ENCODE results near the gene C3orf20.

C3orf20 gene

DNA sequence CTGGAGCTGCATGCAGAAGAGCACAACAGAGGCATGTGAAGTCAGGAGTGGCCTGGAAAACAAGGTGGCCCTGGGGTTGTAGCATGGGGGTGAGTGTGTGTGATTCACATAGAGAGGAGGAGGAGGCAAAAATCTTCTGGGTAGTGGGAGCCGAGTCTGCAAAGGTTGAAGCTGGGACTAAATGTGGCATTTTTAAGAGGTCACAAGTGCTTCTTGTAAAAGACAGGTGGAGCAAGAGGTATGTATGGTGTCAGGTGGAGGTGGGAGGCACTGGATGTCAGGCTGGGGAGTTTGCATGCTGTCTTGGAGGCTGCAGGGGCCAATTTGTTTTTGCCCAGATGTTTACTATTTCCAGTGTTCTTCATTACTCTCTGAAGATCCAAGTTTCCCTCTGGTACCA, 42.4 kb downstream of the C3orf20 start:
- TF ChIP-seq, protein P1, sequence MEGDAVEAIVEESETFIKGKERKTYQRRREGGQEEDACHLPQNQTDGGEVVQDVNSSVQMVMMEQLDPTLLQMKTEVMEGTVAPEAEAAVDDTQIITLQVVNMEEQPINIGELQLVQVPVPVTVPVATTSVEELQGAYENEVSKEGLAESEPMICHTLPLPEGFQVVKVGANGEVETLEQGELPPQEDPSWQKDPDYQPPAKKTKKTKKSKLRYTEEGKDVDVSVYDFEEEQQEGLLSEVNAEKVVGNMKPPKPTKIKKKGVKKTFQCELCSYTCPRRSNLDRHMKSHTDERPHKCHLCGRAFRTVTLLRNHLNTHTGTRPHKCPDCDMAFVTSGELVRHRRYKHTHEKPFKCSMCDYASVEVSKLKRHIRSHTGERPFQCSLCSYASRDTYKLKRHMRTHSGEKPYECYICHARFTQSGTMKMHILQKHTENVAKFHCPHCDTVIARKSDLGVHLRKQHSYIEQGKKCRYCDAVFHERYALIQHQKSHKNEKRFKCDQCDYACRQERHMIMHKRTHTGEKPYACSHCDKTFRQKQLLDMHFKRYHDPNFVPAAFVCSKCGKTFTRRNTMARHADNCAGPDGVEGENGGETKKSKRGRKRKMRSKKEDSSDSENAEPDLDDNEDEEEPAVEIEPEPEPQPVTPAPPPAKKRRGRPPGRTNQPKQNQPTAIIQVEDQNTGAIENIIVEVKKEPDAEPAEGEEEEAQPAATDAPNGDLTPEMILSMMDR (IDR thresholded peaks at IDR 0.05; ENCODE audit: insufficient read depth, missing control alignments) = no peak
- no peak for DNase-seq (ENCODE audit: insufficient read length, low spot score)
- FAIRE-seq = no peak

DNA sequence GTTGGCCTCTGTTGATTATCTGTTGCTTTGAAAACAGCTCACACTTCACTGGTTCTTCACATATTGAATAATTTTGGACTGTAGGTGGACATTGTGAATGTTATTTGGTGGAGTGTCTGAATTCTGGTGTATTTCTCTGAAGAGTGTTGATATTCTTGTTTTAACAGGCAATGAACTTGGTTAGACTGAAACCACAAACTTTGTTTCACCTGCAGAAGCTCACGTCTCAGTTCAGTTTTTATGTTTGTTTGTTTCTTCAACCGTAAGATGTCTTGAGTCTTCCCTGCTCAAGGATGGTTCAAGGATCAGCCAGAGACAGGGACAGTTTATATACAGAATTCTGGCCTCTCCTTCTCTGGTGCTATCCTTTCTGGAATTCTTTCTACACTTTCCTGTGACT, 43.6 kb downstream of the C3orf20 start:
- no peak for FAIRE-seq
- no peak for DNase-seq (ENCODE audit: insufficient read length, low spot score)
- TF ChIP-seq, protein P1 (IDR thresholded peaks at IDR 0.05; ENCODE audit: insufficient read depth, missing control alignments) = no peak

DNA sequence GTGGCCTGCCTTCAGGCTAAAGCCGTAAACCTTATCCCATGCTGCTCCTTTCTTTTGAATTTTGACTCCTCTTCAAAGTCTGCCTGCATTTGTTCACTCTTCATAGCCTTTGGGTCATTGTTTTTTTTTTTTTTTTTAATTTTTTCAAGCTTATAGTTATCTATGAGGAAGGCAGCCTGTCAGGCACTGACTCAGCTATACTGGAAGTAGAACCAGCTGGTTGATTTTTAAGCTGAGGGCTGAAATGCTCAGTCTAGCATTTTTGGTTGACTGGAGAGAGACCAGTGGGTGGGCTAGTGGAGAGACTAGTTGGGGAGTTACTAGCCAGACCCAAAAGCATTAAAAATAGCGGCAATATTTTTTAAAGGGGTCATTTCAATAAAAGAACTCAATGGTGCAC, 44.1 kb downstream of the C3orf20 start:
- DNase-seq (ENCODE audit: insufficient read length, low spot score) (no peak), FAIRE-seq (no peak)
- TF ChIP-seq, protein P1 (IDR thresholded peaks at IDR 0.05; ENCODE audit: insufficient read depth, missing control alignments) = no peak

DNA sequence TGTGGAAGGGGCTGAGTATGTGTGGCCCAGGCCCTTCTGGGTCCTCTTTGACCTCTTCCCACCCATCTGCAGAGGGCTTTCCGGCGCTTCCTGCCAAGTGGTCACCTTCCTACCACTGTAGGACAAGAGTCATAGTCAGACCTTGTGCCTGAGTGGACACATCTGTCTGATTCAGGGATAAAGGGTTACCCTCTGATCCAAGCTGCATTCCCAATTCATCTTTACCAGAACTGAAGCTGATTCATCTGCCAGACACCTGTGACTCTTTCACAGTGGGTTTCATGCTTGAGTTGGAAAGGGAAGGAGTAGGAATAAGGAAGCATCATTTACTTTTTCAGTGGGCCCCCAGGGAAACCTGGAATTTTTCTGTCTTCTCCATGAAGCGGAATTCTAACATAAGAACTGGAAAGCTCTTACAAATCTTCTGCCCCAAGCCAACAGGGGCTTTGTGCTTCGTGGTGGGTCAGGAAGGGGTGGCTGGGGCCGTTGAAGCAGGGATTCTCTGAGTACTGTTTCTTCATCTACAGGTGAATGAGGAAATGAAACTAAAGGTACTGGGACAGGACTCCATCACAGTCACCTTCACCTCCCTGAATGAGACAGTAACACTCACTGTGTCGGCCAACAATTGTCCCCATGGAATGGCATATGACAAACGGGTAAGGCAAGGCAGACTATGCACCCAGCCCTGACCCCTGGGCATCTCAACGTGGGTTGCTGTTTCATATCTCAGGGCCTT, 46.4 kb downstream of the C3orf20 start:
- FAIRE-seq (no peak), DNase-seq (ENCODE audit: insufficient read length, low spot score) (no peak)
- TF ChIP-seq, protein P1 (IDR thresholded peaks at IDR 0.05; ENCODE audit: insufficient read depth, missing control alignments) = no peak

DNA sequence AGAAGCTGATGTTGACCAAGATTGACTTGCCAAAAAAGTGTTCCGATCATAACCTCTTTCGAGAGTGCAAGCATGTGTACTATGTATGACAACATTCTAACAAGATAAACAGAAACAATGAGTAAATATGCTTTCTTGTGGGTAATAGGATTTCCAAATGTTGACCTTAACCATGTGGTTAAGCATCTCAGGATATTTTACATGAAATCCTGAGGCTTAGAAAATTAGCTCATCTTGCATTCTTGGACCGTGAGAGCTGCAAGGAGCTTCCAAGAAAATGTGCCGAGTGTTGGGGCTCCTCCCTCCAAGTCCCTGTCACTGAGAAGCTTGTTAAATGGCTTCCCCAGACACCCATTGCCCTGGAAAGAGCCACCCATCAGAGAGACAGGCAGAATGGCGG, 50.1 kb downstream of the C3orf20 start:
- TF ChIP-seq, protein P1 (IDR thresholded peaks at IDR 0.05; ENCODE audit: insufficient read depth, missing control alignments) = no peak
- no peak for FAIRE-seq
- DNase-seq (ENCODE audit: insufficient read length, low spot score) = no peak

DNA sequence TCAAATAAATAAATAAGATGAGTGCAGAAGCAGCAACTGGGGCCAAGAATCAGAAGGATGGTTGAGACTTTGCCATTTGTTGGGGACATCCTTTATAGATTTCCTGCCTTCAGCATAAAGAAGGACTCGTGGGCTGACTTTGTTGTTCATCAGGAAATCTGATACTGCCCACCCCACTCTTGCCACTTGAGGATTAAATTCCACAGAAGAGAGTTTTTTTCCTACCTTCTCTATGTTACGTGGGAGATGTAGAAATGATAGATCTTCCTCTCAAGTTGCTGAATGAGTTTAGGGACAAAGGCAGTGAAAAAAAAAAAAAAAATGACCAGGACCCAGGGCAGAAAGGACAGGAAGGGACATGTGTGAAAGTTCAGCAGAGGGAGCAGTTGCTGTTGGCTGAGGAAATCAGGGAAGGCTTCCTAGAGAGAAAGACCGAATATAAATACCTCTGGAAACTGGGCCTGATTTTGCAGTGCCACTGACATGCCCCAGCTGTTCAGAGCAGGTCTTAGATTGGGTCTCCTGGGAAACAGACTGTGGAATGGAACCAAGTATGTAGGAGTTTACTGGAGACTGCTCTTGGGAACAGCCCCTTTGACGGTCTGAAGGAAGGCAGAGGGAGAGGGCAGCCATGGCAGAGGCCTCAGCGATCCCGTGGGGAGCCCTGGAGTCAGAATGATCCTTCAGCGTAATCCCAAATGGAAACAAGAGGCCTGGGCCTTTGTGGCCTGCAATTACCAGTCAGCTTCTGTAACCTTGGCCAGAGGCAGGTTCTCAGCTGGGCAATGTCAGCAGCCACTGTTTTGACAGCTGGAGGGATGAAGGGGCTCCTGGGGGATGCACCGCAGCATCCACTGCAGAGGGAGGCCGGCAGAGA, 50.9 kb downstream of the C3orf20 start:
- FAIRE-seq (no peak), DNase-seq (ENCODE audit: insufficient read length, low spot score) (no peak)
- TF ChIP-seq, protein P1 (IDR thresholded peaks at IDR 0.05; ENCODE audit: insufficient read depth, missing control alignments) = no peak

DNA sequence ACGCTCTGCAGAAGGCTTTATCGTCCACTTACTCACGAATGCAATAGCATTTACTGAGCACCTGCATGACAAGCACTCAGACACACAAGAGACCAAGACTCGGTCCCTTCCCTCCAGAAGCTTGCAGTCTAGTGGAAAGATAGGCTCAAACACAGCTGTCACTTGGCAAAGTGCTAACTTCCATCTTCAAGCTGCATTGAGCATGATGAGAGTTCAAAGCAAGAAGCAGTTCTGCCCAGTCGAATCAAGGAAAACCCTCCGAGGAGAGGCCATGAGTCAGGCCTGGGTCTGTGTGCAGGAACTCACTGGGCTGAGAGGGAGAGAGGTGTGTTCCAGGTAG, 51.5 kb downstream of the C3orf20 start:
- FAIRE-seq (no peak), DNase-seq (ENCODE audit: insufficient read length, low spot score) (no peak)
- TF ChIP-seq, protein P1 (IDR thresholded peaks at IDR 0.05; ENCODE audit: insufficient read depth, missing control alignments) = no peak
